HCEC 1CT (cell line): Measurements from ENCODE around the gene RNGTT.
"Not testable (repeated sequence)": the region's sequence is repeated elsewhere in the genome, so short reads cannot be mapped to it uniquely, and the experiment has no call there.

Experiments used
- DNase-seq: peaks from one replicate; pipeline ENCODE4 v3.0.0-alpha.2; 2017

RNGTT gene

GRCh38 chr6:88785478-88785877 lies 177.9 kb downstream of the RNGTT start:
- no peak for DNase-seq

- peak; percentile 48 for DNase-seq
These were observed 182.6 kb downstream of the RNGTT start for GRCh38 chr6:88780714-88781389.

GRCh38 chr6:88775866-88776571 lies 187.4 kb downstream of the RNGTT start:
- no peak for DNase-seq

- DNase-seq, result not testable (repeated sequence)
These were observed 195.3 kb downstream of the RNGTT start for GRCh38 chr6:88768114-88768513.

GRCh38 chr6:88764081-88764480 lies 199.3 kb downstream of the RNGTT start:
- DNase-seq, result no peak

GRCh38 chr6:88763160-88763559 lies 200.3 kb downstream of the RNGTT start:
- DNase-seq, result no peak

GRCh38 chr6:88761237-88762031 lies 202.0 kb downstream of the RNGTT start:
- no peak for DNase-seq

GRCh38 chr6:88760091-88760490 lies 203.3 kb downstream of the RNGTT start:
- DNase-seq, result no peak

- DNase-seq, result no peak
These were observed 212.5 kb downstream of the RNGTT start for GRCh38 chr6:88750936-88751335.

GRCh38 chr6:88749849-88750248 lies 213.6 kb downstream of the RNGTT start:
- DNase-seq, result no peak

GRCh38 chr6:88748141-88748540 lies 215.3 kb downstream of the RNGTT start:
- DNase-seq, result no peak

- no peak for DNase-seq
These were observed 221.5 kb downstream of the RNGTT start for GRCh38 chr6:88741939-88742338.

- no peak for DNase-seq
These were observed 222.3 kb downstream of the RNGTT start for GRCh38 chr6:88741071-88741470.

- DNase-seq, result no peak
These were observed 228.9 kb downstream of the RNGTT start for GRCh38 chr6:88734544-88734943.

GRCh38 chr6:88730611-88731011 lies 232.8 kb downstream of the RNGTT start:
- DNase-seq, result peak; percentile 28

GRCh38 chr6:88728756-88729155 lies 234.7 kb downstream of the RNGTT start:
- no peak for DNase-seq

GRCh38 chr6:88726409-88726808 lies 237.0 kb downstream of the RNGTT start:
- DNase-seq, result not testable (repeated sequence)

GRCh38 chr6:88725111-88725975 lies 238.1 kb downstream of the RNGTT start:
- DNase-seq, result no peak

- peak; percentile 47 for DNase-seq
These were observed 240.7 kb downstream of the RNGTT start for GRCh38 chr6:88722686-88723085.

- DNase-seq, result not testable (repeated sequence)
These were observed 247.0 kb downstream of the RNGTT start for GRCh38 chr6:88716399-88716798.

GRCh38 chr6:88712243-88712936 lies 251.0 kb downstream of the RNGTT start:
- DNase-seq, result no peak

- DNase-seq, result no peak
These were observed 253.6 kb downstream of the RNGTT start for GRCh38 chr6:88709819-88710246.
